K562 (cell line): ENCODE measurements around the gene GREB1. TPM values are rescaled to one million over a fixed set of nuclear protein-coding genes. Genes with fewer than 3 reads are reported as not detected.

ENCODE experiments used
- ATAC-seq: fragments of 200-7000 bp; cut with Tn5 transposase; 3 replicates; pipeline ENCODE4 v1.9.1; 2020; ENCODE audit warnings: moderate library complexity
- BruUV-seq: library from RNA; stranded (reverse); fragments of 400-500 nt; replicated peaks from 2 replicates; lab custom pipeline; 2021; lab: Mats Ljungman, UMichigan
- CTCF ChIA-PET: fragments of 300-600 bp; formaldehyde crosslinking; extraction: SDS; loops from one replicate; lab custom pipeline; 2021; ENCODE audit warnings: low intra/inter-chr PET ratio; lab: Yijun Ruan, JAX
- POLR2A ChIA-PET: fragments of 300-600, 350-650 bp; sonication (Branson Sonifier 250); formaldehyde crosslinking; extraction: SDS; loops from one replicate; lab custom pipeline; 2021; ENCODE audit warnings: antibody characterized with exemption, inconsistent platforms; lab: Yijun Ruan, JAX
- DNase-seq, 4 experiments: peaks; one replicate each; pipeline versions ENCODE4 v3.0.0 to v3.0.0-alpha.2; 2011 to 2018; ENCODE audit warnings: low spot score in 3 of 4, mixed read lengths in 3 of 4; ENCODE audit errors: extremely low read depth in 1 of 4
- FAIRE-seq: peaks from 2 replicates; lab custom pipeline; 2011; peaks lifted over from hg19 to GRCh38; lab: Jason Lieb, UNC
- H2AFZ ChIP-seq: 2 replicates; pipeline ENCODE4 v1.6.0; 2011; ENCODE audit warnings: low read depth, low read length, control low read depth, inconsistent platforms
- H3K27ac ChIP-seq: fragments of 200-600 bp; 3 replicates; pipeline ENCODE4 v1.8.0; 2011; ENCODE audit warnings: low read depth, mild to moderate bottlenecking, control low read depth, inconsistent platforms, low read length, moderate library complexity, mixed read lengths; ENCODE audit errors: extremely low read depth
- H3K27me3 ChIP-seq, 2 experiments: fragments of 300-600 bp in 1 of 2; 2 replicates in 1 of 2; 3 replicates in 1 of 2; pipeline versions ENCODE4 v1.6.0 to v1.8.0; 2011; ENCODE audit warnings: inconsistent platforms in 2 of 2, low read length in 2 of 2, mild to moderate bottlenecking in 1 of 2, mixed read lengths in 1 of 2, moderate library complexity in 1 of 2; ENCODE audit not compliant: control insufficient read depth in 2 of 2, insufficient read depth in 2 of 2
- H3K36me3 ChIP-seq: fragments of 300-600 bp; 3 replicates; pipeline ENCODE4 v1.8.0; 2011; ENCODE audit warnings: mild to moderate bottlenecking, low read length, inconsistent platforms; ENCODE audit not compliant: control insufficient read depth, insufficient read depth
- H3K4me1 ChIP-seq, 2 experiments: fragments of 200-600 bp in 1 of 2; replicated peaks in 1 of 2; 2 replicates in 1 of 2; 3 replicates in 1 of 2; pipeline versions ENCODE4 v1.5.1 to v1.8.0; 2011; ENCODE audit warnings: inconsistent platforms in 2 of 2, low read length in 2 of 2, mild to moderate bottlenecking in 1 of 2, mixed read lengths in 1 of 2, moderate library complexity in 1 of 2; ENCODE audit not compliant: control insufficient read depth in 2 of 2, insufficient read depth in 2 of 2
- H3K4me2 ChIP-seq: 2 replicates; pipeline ENCODE4 v1.6.1; 2011; ENCODE audit warnings: low read length, control low read depth, inconsistent platforms, mixed read lengths; ENCODE audit not compliant: insufficient read depth
- H3K4me3 ChIP-seq: fragments of 200-600 bp; sonication (generic), shearing (Covaris generic); 2 replicates; pipeline ENCODE4 v1.5.1; 2016; ENCODE audit warnings: control low read depth, inconsistent platforms
- H3K79me2 ChIP-seq: fragments of 200-600 bp; 3 replicates; pipeline ENCODE4 v1.8.0; 2011; ENCODE audit warnings: low read length, inconsistent platforms; ENCODE audit not compliant: control insufficient read depth, insufficient read depth
- H3K9ac ChIP-seq, 2 experiments: 2 replicates each; pipeline versions ENCODE4 v1.6.0 to v1.6.1; 2011; ENCODE audit warnings: low read depth in 2 of 2, low read length in 2 of 2, control low read depth in 1 of 2, inconsistent platforms in 1 of 2, mild to moderate bottlenecking in 1 of 2, mixed read lengths in 1 of 2; ENCODE audit not compliant: insufficient read depth in 1 of 2
- H3K9me1 ChIP-seq: one replicate; pipeline ENCODE4 v1.6.0; 2011; ENCODE audit warnings: inconsistent platforms, mild to moderate bottlenecking, low read length, moderate library complexity; ENCODE audit not compliant: control insufficient read depth, insufficient read depth
- H3K9me3 ChIP-seq: replicated peaks from 2 replicates; pipeline ENCODE4 v1.5.1; 2011; ENCODE audit warnings: low read depth, low read length, inconsistent platforms; ENCODE audit not compliant: control insufficient read depth, insufficient read depth
- H4K20me1 ChIP-seq: replicated peaks from 2 replicates; pipeline ENCODE4 v1.6.1; 2011; ENCODE audit warnings: low read length, inconsistent platforms, mixed read lengths; ENCODE audit not compliant: control insufficient read depth, insufficient read depth
- HDAC3 ChIP-seq: fragments of 450-650 bp; IDR thresholded peaks from 2 replicates; pipeline ENCODE4 v1.6.1; 2018; ENCODE audit warnings: borderline replicate concordance, mild to moderate bottlenecking, moderate library complexity; ENCODE audit not compliant: partially characterized antibody
- HNRNPL ChIP-seq: fragments of 200-400 bp; formaldehyde crosslinking; IDR thresholded peaks from 2 replicates; pipeline ENCODE4 v1.6.1; 2017; ENCODE audit warnings: low read depth, mild to moderate bottlenecking, low read length
- KDM1A ChIP-seq, 2 experiments: fragments of 450-650 bp; IDR thresholded peaks; 2 replicates each; pipeline ENCODE4 v1.6.1; 2016; ENCODE audit warnings: mild to moderate bottlenecking in 2 of 2
- MEF2D ChIP-seq: conservative IDR thresholded peaks from 2 replicates; pipeline ENCODE4 v1.6.1; 2016; ENCODE audit warnings: low read depth, missing genetic modification characterization, missing compliant biosample characterization
- NR2C1 ChIP-seq, 2 experiments: fragments of 450-650 bp; IDR thresholded peaks; 2 replicates each; pipeline ENCODE4 v1.6.1; 2017; ENCODE audit warnings: mild to moderate bottlenecking in 2 of 2, antibody characterized with exemption in 1 of 2, inconsistent platforms in 1 of 2, missing compliant biosample characterization in 1 of 2, missing genetic modification characterization in 1 of 2
- PHB2 ChIP-seq: fragments of 450-650 bp; IDR thresholded peaks from 2 replicates; pipeline ENCODE4 v1.6.1; 2017; ENCODE audit warnings: low read depth
- RB1 ChIP-seq: fragments of 450-650 bp; IDR thresholded peaks from 2 replicates; pipeline ENCODE4 v1.6.1; 2017; ENCODE audit warnings: low read depth, mild to moderate bottlenecking
- SIN3A ChIP-seq, 2 experiments: fragments of 150-350 bp in 1 of 2; IDR thresholded peaks; 2 replicates each; pipeline ENCODE4 v1.6.1; 2011 to 2016; ENCODE audit warnings: borderline replicate concordance in 2 of 2, low read depth in 2 of 2, low read length in 2 of 2, mild to moderate bottlenecking in 2 of 2, moderate library complexity in 2 of 2; ENCODE audit not compliant: control insufficient read depth in 1 of 2
- SLC30A9 ChIP-seq: fragments of 250-450 bp; sonication (Bioruptor Pico); IDR thresholded peaks from 2 replicates; pipeline ENCODE4 v1.8.0; 2022; ENCODE audit warnings: mild to moderate bottlenecking, moderate library complexity
- ZC3H11A ChIP-seq: IDR thresholded peaks from 2 replicates; pipeline ENCODE4 v1.6.1; 2012; ENCODE audit warnings: low read depth, low read length, improper control_type of control experiment
- ZNF347 ChIP-seq: fragments of 450-650 bp; formaldehyde crosslinking; IDR thresholded peaks from 2 replicates; pipeline ENCODE4 v1.4.0; 2020; ENCODE audit warnings: low read depth, mild to moderate bottlenecking, moderate library complexity
- ZNF586 ChIP-seq: fragments of 450-650 bp; formaldehyde crosslinking; conservative IDR thresholded peaks from 2 replicates; pipeline ENCODE4 v1.4.0; 2020; ENCODE audit warnings: mild to moderate bottlenecking, moderate library complexity
- ZNF696 ChIP-seq: fragments of 250-450 bp; sonication (Bioruptor Pico); conservative IDR thresholded peaks from 2 replicates; pipeline ENCODE4 v1.4.0; 2020; ENCODE audit warnings: mild to moderate bottlenecking, moderate library complexity
- ZNF766 ChIP-seq: fragments of 200-800 bp; sonication (Bioruptor generic); conservative IDR thresholded peaks from 2 replicates; pipeline ENCODE4 v1.6.1; 2016; ENCODE audit warnings: missing genetic modification characterization, missing compliant biosample characterization
- WGBS: fragments of 100-300 bp; shearing (Covaris generic); methylation state at CpG from one replicate; pipeline ENCODE4 v1.1.6; 2016; ENCODE audit warnings: low coverage, mixed read lengths; ENCODE audit not compliant: insufficient coverage; ENCODE audit errors: missing lambda C conversion rate; 5-methylcytosine and 5-hydroxymethylcytosine counted together
- in situ Hi-C: fragments of 300-500 bp; cut with MboI; formaldehyde crosslinking; loops from 4 replicates; pipeline ENCODE4 v1.15.0; 2018; ENCODE audit warnings: inconsistent platforms, mixed read lengths
- intact Hi-C: fragments of 100-400 bp; cut with micrococcal nuclease; formaldehyde crosslinking; loops from 2 replicates; pipeline ENCODE4 v1.14.2; 2022
- polyA plus RNA-seq, 8 experiments: library from polyadenylated mRNA; depleted of rRNA in 4 of 8; stranded (reverse) in 5 of 8; unstranded in 3 of 8; fragments of >200 nt; fragmentation: Nextera tagmentation in 2 of 8; fragmentation: Illumina TruSeq in 1 of 8; extraction: Ambion mirVana in 2 of 8; extraction: Trizol in 1 of 8; gene quantifications; 2 replicates each; pipeline versions ENCODE4 v1.2.1 to v1.2.3, GENCODE V29; 2011 to 2014; ENCODE audit warnings: inconsistent platforms in 1 of 8, missing spikeins in 1 of 8
- total RNA-seq, 7 experiments: library from RNA; depleted of rRNA in 6 of 7; stranded (reverse); fragments of >200 nt in 6 of 7; fragmentation: Illumina TruSeq in 2 of 7; extraction: Trizol in 2 of 7; gene quantifications; 2 replicates each; pipeline versions ENCODE4 v1.2.1 to v1.2.3, GENCODE V29; 2011 to 2021; ENCODE audit warnings: low replicate concordance in 1 of 7
- TF ChIP-seq, protein P1 (sequence below): fragments of 250-450 bp; sonication (Bioruptor Pico); IDR thresholded peaks from 2 replicates; pipeline ENCODE4 v1.8.0; 2022; ENCODE audit warnings: inconsistent platforms
- TF ChIP-seq, protein P2 (sequence below): fragments of 450-650 bp; formaldehyde crosslinking; IDR thresholded peaks from 2 replicates; pipeline ENCODE4 v1.4.0; 2020; ENCODE audit warnings: mild to moderate bottlenecking, moderate library complexity
- TF ChIP-seq, protein P3 (sequence below): fragments of 450-650 bp; IDR thresholded peaks from 2 replicates; pipeline ENCODE4 v1.6.1; 2016; ENCODE audit warnings: mild to moderate bottlenecking

Gene GREB1
- total and polyA plus RNA-seq, 9 of the 15 experiments (the other 6 are each of a cell fraction or from before 2014, with no cell fraction given) = 0.04 to 0.86 (median 0.10) TPM; not detected in 1

DNA sequence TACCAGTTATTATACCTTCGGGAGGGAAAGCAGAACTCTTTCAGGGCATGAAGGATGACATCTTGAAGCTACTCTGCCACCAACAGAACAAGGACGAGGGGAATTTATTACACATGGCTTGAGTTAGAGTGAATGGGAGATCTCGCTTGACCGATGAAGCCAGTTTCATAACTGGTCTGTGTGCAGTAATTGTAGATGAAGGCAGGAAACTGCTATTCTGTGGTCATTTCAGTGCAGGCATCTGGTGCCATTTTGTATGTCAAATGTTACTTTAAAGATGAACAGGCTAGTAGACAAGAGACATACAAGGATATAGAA is 20.5 kb downstream of the GREB1 start:
- no peak overlapping the region for H3K4me3 ChIP-seq
- ChIA-PET POLR2A (no interaction called here), CTCF (no interaction called here)
- no peak overlapping the region for H3K9ac ChIP-seq
- 4% methylated on average over 4 of the region's 4 CpGs for WGBS
- H3K27me3 ChIP-seq = peaks cover 53 to 64% of the 10 kb centered on the region in 2 experiments
- H2AFZ ChIP-seq = no peak overlapping the region
- H3K79me2 ChIP-seq = no peaks in the 10 kb centered on the region
- intact Hi-C loops (no loop called here), in situ Hi-C loops (no loop called here)
- 0 out of 2 replicates have a peak, but pooled peaks cover 3% of the 10 kb centered on the region for H4K20me1 ChIP-seq
- no peak for FAIRE-seq
- no peaks in the 10 kb centered on the region; a peak in 1 of 5 replicates for H3K4me1 ChIP-seq
- TF ChIP-seq ZNF347 = no peak
- no peak for TF ChIP-seq SIN3A (IDR thresholded peaks at IDR 0.05; ENCODE audit: borderline replicate concordance in 2 of 2, control insufficient read depth in 1 of 2, low read depth in 2 of 2, low read length in 2 of 2)
- TF ChIP-seq, protein P1, sequence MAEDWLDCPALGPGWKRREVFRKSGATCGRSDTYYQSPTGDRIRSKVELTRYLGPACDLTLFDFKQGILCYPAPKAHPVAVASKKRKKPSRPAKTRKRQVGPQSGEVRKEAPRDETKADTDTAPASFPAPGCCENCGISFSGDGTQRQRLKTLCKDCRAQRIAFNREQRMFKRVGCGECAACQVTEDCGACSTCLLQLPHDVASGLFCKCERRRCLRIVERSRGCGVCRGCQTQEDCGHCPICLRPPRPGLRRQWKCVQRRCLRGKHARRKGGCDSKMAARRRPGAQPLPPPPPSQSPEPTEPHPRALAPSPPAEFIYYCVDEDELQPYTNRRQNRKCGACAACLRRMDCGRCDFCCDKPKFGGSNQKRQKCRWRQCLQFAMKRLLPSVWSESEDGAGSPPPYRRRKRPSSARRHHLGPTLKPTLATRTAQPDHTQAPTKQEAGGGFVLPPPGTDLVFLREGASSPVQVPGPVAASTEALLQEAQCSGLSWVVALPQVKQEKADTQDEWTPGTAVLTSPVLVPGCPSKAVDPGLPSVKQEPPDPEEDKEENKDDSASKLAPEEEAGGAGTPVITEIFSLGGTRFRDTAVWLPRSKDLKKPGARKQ (CRISPR knock-in tag) = no peak
- no peak for TF ChIP-seq KDM1A (IDR thresholded peaks at IDR 0.05)
- TF ChIP-seq SLC30A9 (CRISPR knock-in tag) = no peak
- no peak for TF ChIP-seq ZNF586 (CRISPR knock-in tag)
- TF ChIP-seq ZNF766 (CRISPR knock-in tag) = no peak
- TF ChIP-seq NR2C1 (IDR thresholded peaks at IDR 0.05) = no peak
- no peak for TF ChIP-seq NR2C1 (tag; IDR thresholded peaks at IDR 0.05)
- TF ChIP-seq MEF2D = no peak
- TF ChIP-seq HDAC3 = no peak
- TF ChIP-seq, protein P2, sequence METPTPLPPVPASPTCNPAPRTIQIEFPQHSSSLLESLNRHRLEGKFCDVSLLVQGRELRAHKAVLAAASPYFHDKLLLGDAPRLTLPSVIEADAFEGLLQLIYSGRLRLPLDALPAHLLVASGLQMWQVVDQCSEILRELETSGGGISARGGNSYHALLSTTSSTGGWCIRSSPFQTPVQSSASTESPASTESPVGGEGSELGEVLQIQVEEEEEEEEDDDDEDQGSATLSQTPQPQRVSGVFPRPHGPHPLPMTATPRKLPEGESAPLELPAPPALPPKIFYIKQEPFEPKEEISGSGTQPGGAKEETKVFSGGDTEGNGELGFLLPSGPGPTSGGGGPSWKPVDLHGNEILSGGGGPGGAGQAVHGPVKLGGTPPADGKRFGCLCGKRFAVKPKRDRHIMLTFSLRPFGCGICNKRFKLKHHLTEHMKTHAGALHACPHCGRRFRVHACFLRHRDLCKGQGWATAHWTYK = no peak
- TF ChIP-seq HNRNPL = no peak
- TF ChIP-seq RB1 = no peak
- TF ChIP-seq, protein P3, sequence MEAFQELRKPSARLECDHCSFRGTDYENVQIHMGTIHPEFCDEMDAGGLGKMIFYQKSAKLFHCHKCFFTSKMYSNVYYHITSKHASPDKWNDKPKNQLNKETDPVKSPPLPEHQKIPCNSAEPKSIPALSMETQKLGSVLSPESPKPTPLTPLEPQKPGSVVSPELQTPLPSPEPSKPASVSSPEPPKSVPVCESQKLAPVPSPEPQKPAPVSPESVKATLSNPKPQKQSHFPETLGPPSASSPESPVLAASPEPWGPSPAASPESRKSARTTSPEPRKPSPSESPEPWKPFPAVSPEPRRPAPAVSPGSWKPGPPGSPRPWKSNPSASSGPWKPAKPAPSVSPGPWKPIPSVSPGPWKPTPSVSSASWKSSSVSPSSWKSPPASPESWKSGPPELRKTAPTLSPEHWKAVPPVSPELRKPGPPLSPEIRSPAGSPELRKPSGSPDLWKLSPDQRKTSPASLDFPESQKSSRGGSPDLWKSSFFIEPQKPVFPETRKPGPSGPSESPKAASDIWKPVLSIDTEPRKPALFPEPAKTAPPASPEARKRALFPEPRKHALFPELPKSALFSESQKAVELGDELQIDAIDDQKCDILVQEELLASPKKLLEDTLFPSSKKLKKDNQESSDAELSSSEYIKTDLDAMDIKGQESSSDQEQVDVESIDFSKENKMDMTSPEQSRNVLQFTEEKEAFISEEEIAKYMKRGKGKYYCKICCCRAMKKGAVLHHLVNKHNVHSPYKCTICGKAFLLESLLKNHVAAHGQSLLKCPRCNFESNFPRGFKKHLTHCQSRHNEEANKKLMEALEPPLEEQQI = no peak
- TF ChIP-seq ZNF696 (CRISPR knock-in tag) = no peak
- no peak for TF ChIP-seq PHB2
- TF ChIP-seq ZC3H11A = no peak
- BruUV-seq = no TSS peak
- no peaks in the 10 kb centered on the region for H3K9me1 ChIP-seq
- H3K9me3 ChIP-seq = no peaks in the 10 kb centered on the region
- no peak overlapping the region for H3K27ac ChIP-seq
- no peak overlapping the region for H3K4me2 ChIP-seq
- H3K36me3 ChIP-seq = no peaks in the 10 kb centered on the region
- no peak for ATAC-seq
- DNase-seq = no peak
